ENCODE results near the gene MAPK1.

GRCh38 chr22:21714059-21714770 lies 153.2 kb downstream of the MAPK1 start:
- TF ChIP-seq CTCF (IDR thresholded peaks at IDR 0.05) (no peak), POLR2A (IDR thresholded peaks at IDR 0.05; ENCODE audit: low read depth) (no peak), POLR2AphosphoS5 (IDR thresholded peaks at IDR 0.05) (no peak), EP300 (IDR thresholded peaks at IDR 0.05) (no peak)

Measured in esophagus muscularis mucosa (tissue), 4 donors.